Mucosa of stomach (tissue), 1 donor: Measurements from ENCODE around the gene RAX.
"Not testable (repeated sequence)": the region's sequence is repeated elsewhere in the genome, so short reads cannot be mapped to it uniquely, and the experiment has no call there.

Source experiments
- H3K27me3 ChIP-seq: one replicate; pipeline ENCODE4 v1.7.0; 2013; ENCODE audit warnings: mild to moderate bottlenecking, low read length; ENCODE audit not compliant: control insufficient read depth, insufficient read depth
- H3K36me3 ChIP-seq: one replicate; pipeline ENCODE4 v1.7.0; 2013; ENCODE audit warnings: low read length; ENCODE audit not compliant: control insufficient read depth, insufficient read depth
- H3K4me1 ChIP-seq: one replicate; pipeline ENCODE4 v1.7.0; 2013; ENCODE audit warnings: mild to moderate bottlenecking, low read length; ENCODE audit not compliant: control insufficient read depth, insufficient read depth
- H3K4me3 ChIP-seq: one replicate; pipeline ENCODE4 v1.7.0; 2013; ENCODE audit warnings: low read length
- H3K9ac ChIP-seq: one replicate; pipeline ENCODE4 v1.7.0; 2013; ENCODE audit warnings: mild to moderate bottlenecking, low read length, moderate library complexity
- H3K9me3 ChIP-seq: one replicate; pipeline ENCODE4 v1.7.0; 2013; ENCODE audit warnings: mild to moderate bottlenecking, low read length, moderate library complexity; ENCODE audit not compliant: control insufficient read depth
- donor health status: Pancreatic carcinoma.

RAX gene

GRCh38 chr18:59264651-59265245 is 8.5 kb downstream of the RAX start:
- H3K36me3 ChIP-seq: no peaks in the 10 kb centered on the region
- H3K9ac ChIP-seq: no peak overlapping the region
- no peaks in the 10 kb centered on the region for H3K9me3 ChIP-seq
- peaks cover 22% of the 10 kb centered on the region for H3K4me1 ChIP-seq
- H3K27me3 ChIP-seq: peaks cover 62% of the 10 kb centered on the region
- no peak overlapping the region for H3K4me3 ChIP-seq

- Histone ChIP-seq H3K4me3 (no peak overlapping the region), H3K27me3 (peaks cover 57% of the 10 kb centered on the region), H3K4me1 (peaks cover 22% of the 10 kb centered on the region), H3K9ac (no peak overlapping the region), H3K9me3 (no peaks in the 10 kb centered on the region), H3K36me3 (no peaks in the 10 kb centered on the region)
These were observed 9.1 kb downstream of the RAX start for GRCh38 chr18:59264121-59264571.

- peaks cover 19% of the 10 kb centered on the region for H3K4me1 ChIP-seq
- H3K36me3 ChIP-seq: no peaks in the 10 kb centered on the region
- no peak overlapping the region for H3K4me3 ChIP-seq
- H3K27me3 ChIP-seq: peaks cover 53% of the 10 kb centered on the region
- H3K9ac ChIP-seq: no peak overlapping the region
- H3K9me3 ChIP-seq: no peaks in the 10 kb centered on the region
These were observed 9.6 kb downstream of the RAX start for GRCh38 chr18:59263661-59264060.

GRCh38 chr18:59262243-59262642 is 11.0 kb downstream of the RAX start:
- H3K9me3 ChIP-seq, H3K4me3 ChIP-seq, H3K36me3 ChIP-seq, H3K9ac ChIP-seq, H3K4me1 ChIP-seq: not testable (repeated sequence)
- peaks cover 39% of the 10 kb centered on the region for H3K27me3 ChIP-seq

GRCh38 chr18:59261842-59262241 is 11.4 kb downstream of the RAX start:
- H3K36me3 ChIP-seq, H3K4me1 ChIP-seq, H3K9me3 ChIP-seq, H3K4me3 ChIP-seq, H3K9ac ChIP-seq: not testable (repeated sequence)
- peaks cover 35% of the 10 kb centered on the region for H3K27me3 ChIP-seq

GRCh38 chr18:59255491-59255890 is 17.8 kb downstream of the RAX start:
- not testable (repeated sequence) for H3K4me1 ChIP-seq, H3K4me3 ChIP-seq, H3K36me3 ChIP-seq, H3K27me3 ChIP-seq, H3K9ac ChIP-seq, H3K9me3 ChIP-seq

- no peaks in the 10 kb centered on the region for H3K4me1 ChIP-seq
- no peak overlapping the region for H3K9ac ChIP-seq
- H3K27me3 ChIP-seq: peaks cover 7% of the 10 kb centered on the region
- H3K9me3 ChIP-seq: no peaks in the 10 kb centered on the region
- no peak overlapping the region for H3K4me3 ChIP-seq
- no peaks in the 10 kb centered on the region for H3K36me3 ChIP-seq
These were observed 24.0 kb downstream of the RAX start for GRCh38 chr18:59249199-59249774.

- Histone ChIP-seq H3K36me3 (no peaks in the 10 kb centered on the region), H3K4me1 (no peaks in the 10 kb centered on the region), H3K9ac (no peak overlapping the region), H3K9me3 (no peaks in the 10 kb centered on the region), H3K27me3 (peaks cover 7% of the 10 kb centered on the region), H3K4me3 (no peak overlapping the region)
These were observed 26.5 kb downstream of the RAX start for GRCh38 chr18:59246796-59247195.

- Histone ChIP-seq H3K27me3 (peaks cover 7% of the 10 kb centered on the region), H3K4me3 (no peak overlapping the region), H3K4me1 (no peaks in the 10 kb centered on the region), H3K9me3 (no peaks in the 10 kb centered on the region), H3K9ac (no peak overlapping the region), H3K36me3 (no peaks in the 10 kb centered on the region)
These were observed 30.3 kb downstream of the RAX start for GRCh38 chr18:59242906-59243305.

- H3K9ac ChIP-seq: no peak overlapping the region
- H3K4me1 ChIP-seq: no peaks in the 10 kb centered on the region
- H3K27me3 ChIP-seq: no peaks in the 10 kb centered on the region
- no peak overlapping the region for H3K4me3 ChIP-seq
- H3K9me3 ChIP-seq: no peaks in the 10 kb centered on the region
- no peaks in the 10 kb centered on the region for H3K36me3 ChIP-seq
These were observed 33.6 kb downstream of the RAX start for GRCh38 chr18:59239642-59240041.

- no peaks in the 10 kb centered on the region for H3K9me3 ChIP-seq
- H3K27me3 ChIP-seq: no peaks in the 10 kb centered on the region
- H3K4me3 ChIP-seq: no peak overlapping the region
- H3K36me3 ChIP-seq: no peaks in the 10 kb centered on the region
- H3K9ac ChIP-seq: no peak overlapping the region
- no peaks in the 10 kb centered on the region for H3K4me1 ChIP-seq
These were observed 34.9 kb downstream of the RAX start for GRCh38 chr18:59238385-59238784.

- H3K27me3 ChIP-seq: no peaks in the 10 kb centered on the region
- H3K9me3 ChIP-seq: no peaks in the 10 kb centered on the region
- H3K36me3 ChIP-seq: no peaks in the 10 kb centered on the region
- H3K9ac ChIP-seq: no peak overlapping the region
- no peaks in the 10 kb centered on the region for H3K4me1 ChIP-seq
- no peak overlapping the region for H3K4me3 ChIP-seq
These were observed 40.2 kb downstream of the RAX start for GRCh38 chr18:59233017-59233410.
